ENCODE data around the gene CRPPA.

Gene CRPPA

GRCh38 chr7:16433568-16434122 is 12.3 kb upstream of the CRPPA start:
- DNase-seq (ENCODE audit: low read depth): no peak
- TF ChIP-seq CTCF (IDR thresholded peaks at IDR 0.05; ENCODE audit: insufficient read depth, low read depth, low read length, missing control alignments): no peak
- H3K4me3 ChIP-seq (ENCODE audit: low read length): no peak overlapping the region

GRCh38 chr7:16432425-16432731 is 11.0 kb upstream of the CRPPA start:
- no peak for TF ChIP-seq CTCF (IDR thresholded peaks at IDR 0.05; ENCODE audit: insufficient read depth, low read depth, low read length, missing control alignments)
- no peak for DNase-seq (ENCODE audit: low read depth)
- H3K4me3 ChIP-seq (ENCODE audit: low read length): no peak overlapping the region

- TF ChIP-seq CTCF (IDR thresholded peaks at IDR 0.05; ENCODE audit: insufficient read depth, low read depth, low read length, missing control alignments): peak; percentile 45
- DNase-seq (ENCODE audit: low read depth): peak; percentile 58
- no peak overlapping the region for H3K4me3 ChIP-seq (ENCODE audit: low read length)
These were observed 10.5 kb upstream of the CRPPA start for GRCh38 chr7:16431646-16432424.

- peak; percentile 65 for DNase-seq (ENCODE audit: low read depth)
- TF ChIP-seq CTCF (IDR thresholded peaks at IDR 0.05; ENCODE audit: insufficient read depth, low read depth, low read length, missing control alignments): no peak
- H3K4me3 ChIP-seq (ENCODE audit: low read length): no peak overlapping the region
These were observed 8.8 kb upstream of the CRPPA start for GRCh38 chr7:16430133-16430532.

- DNase-seq (ENCODE audit: low read depth): peak; percentile 14
- H3K4me3 ChIP-seq (ENCODE audit: low read length): no peak overlapping the region
- TF ChIP-seq CTCF (IDR thresholded peaks at IDR 0.05; ENCODE audit: insufficient read depth, low read depth, low read length, missing control alignments): no peak
These were observed 7.3 kb upstream of the CRPPA start for GRCh38 chr7:16428672-16429071.

GRCh38 chr7:16428182-16428581 is 6.8 kb upstream of the CRPPA start:
- TF ChIP-seq CTCF (IDR thresholded peaks at IDR 0.05; ENCODE audit: insufficient read depth, low read depth, low read length, missing control alignments): no peak
- DNase-seq (ENCODE audit: low read depth): no peak
- no peak overlapping the region for H3K4me3 ChIP-seq (ENCODE audit: low read length)

- no peak for TF ChIP-seq CTCF (IDR thresholded peaks at IDR 0.05; ENCODE audit: insufficient read depth, low read depth, low read length, missing control alignments)
- no peak for DNase-seq (ENCODE audit: low read depth)
These were observed 2.4 kb upstream of the CRPPA start for GRCh38 chr7:16423761-16424160.

More at GRCh38 chr7:16423761-16424160, 2.4 kb upstream of the CRPPA start:
- no peak overlapping the region for H3K4me3 ChIP-seq (ENCODE audit: low read length)

Data from epithelial cell of esophagus (primary cell).